HCT116 (cell line): ENCODE data around the gene UPK1B. TPM values are rescaled to one million over a fixed set of nuclear protein-coding genes. Genes with fewer than 3 reads are reported as not detected.
"Not testable (repeated sequence)": the region's sequence is repeated elsewhere in the genome, so short reads cannot be mapped to it uniquely, and the experiment has no call there.

ENCODE experiments used
- ATAC-seq: fragments of 200-7000 bp; cut with Tn5 transposase; 2 replicates; pipeline ENCODE4 v1.9.1; 2020; ENCODE audit warnings: mild to moderate bottlenecking, moderate library complexity
- BruUV-seq: library from RNA; stranded (reverse); fragments of 400-500 nt; replicated peaks from 2 replicates; lab custom pipeline; 2021; lab: Mats Ljungman, UMichigan
- CTCF ChIA-PET: fragments of 300-600 bp; sonication (Branson Sonifier 250); formaldehyde crosslinking; loops from one replicate; lab custom pipeline; 2021; ENCODE audit warnings: antibody characterized with exemption; lab: Charles Lee
- POLR2A ChIA-PET: fragments of 300-600, 350-600 bp; sonication (Branson Sonifier 250); formaldehyde crosslinking; loops from one replicate; lab custom pipeline; 2021; ENCODE audit warnings: antibody characterized with exemption; lab: Charles Lee
- RAD21 ChIA-PET, 2 experiments: fragments of 300-600 bp; sonication (Branson Sonifier 250); formaldehyde crosslinking; loops; one replicate each; lab custom pipeline; 2023; ENCODE audit warnings: low total read pairs in 2 of 2; ENCODE audit not compliant: uncharacterized antibody in 2 of 2, unreplicated experiment in 2 of 2, low non-redundant PET in 1 of 2; lab: Charles Lee
- DNase-seq: peaks from one replicate; pipeline ENCODE4 v3.0.0-alpha.2; 2010; ENCODE audit warnings: low read depth, low spot score
- H2AFZ ChIP-seq: fragments of 200-600 bp; shearing (Covaris generic), sonication (generic); 2 replicates; pipeline ENCODE4 v1.6.1; 2017; ENCODE audit warnings: low read depth, mixed run types, mixed read lengths, antibody characterized with exemption, low read length; ENCODE audit not compliant: poor library complexity, severe bottlenecking
- H3K27ac ChIP-seq: 2 replicates; pipeline ENCODE4 v1.5.1; 2012; ENCODE audit warnings: low read depth, low read length
- H3K27me3 ChIP-seq: fragments of 200-600 bp; sonication (generic); 2 replicates; pipeline ENCODE4 v1.6.1; 2016; ENCODE audit warnings: mixed run types, low read length, mixed read lengths; ENCODE audit not compliant: insufficient read depth
- H3K36me3 ChIP-seq, 2 experiments: fragments of 200-500 bp in 1 of 2; fragments of 200-600 bp in 1 of 2; sonication (Bioruptor generic) in 1 of 2; sonication (generic) in 1 of 2; 2 replicates each; pipeline versions ENCODE4 v1.5.1 to v1.6.1; 2014 to 2016; ENCODE audit warnings: low read length in 2 of 2, inconsistent platforms in 1 of 2, mixed read lengths in 1 of 2, mixed run types in 1 of 2; ENCODE audit not compliant: insufficient read depth in 2 of 2, control insufficient read depth in 1 of 2
- H3K4me1 ChIP-seq, 2 experiments: fragments of 200-600 bp in 1 of 2; sonication (generic) in 1 of 2; 2 replicates each; pipeline versions ENCODE4 v1.5.1 to v1.6.1; 2012 to 2017; ENCODE audit warnings: low read length in 2 of 2, inconsistent platforms in 1 of 2, mild to moderate bottlenecking in 1 of 2, mixed read lengths in 1 of 2, mixed run types in 1 of 2, moderate library complexity in 1 of 2; ENCODE audit not compliant: insufficient read depth in 2 of 2, control insufficient read depth in 1 of 2
- H3K4me2 ChIP-seq: fragments of 200-600 bp; sonication (generic); 2 replicates; pipeline ENCODE4 v1.6.1; 2017; ENCODE audit warnings: mixed run types, low read length, mixed read lengths
- H3K4me3 ChIP-seq, 2 experiments: fragments of 200-600 bp in 1 of 2; sonication (generic) in 1 of 2; replicated peaks in 1 of 2; 2 replicates each; pipeline ENCODE4 v1.5.1; 2011 to 2016; ENCODE audit warnings: low read length in 2 of 2, control low read depth in 1 of 2, low read depth in 1 of 2, mild to moderate bottlenecking in 1 of 2, mixed read lengths in 1 of 2, mixed run types in 1 of 2
- H3K79me2 ChIP-seq: fragments of 200-600 bp; sonication (generic); 2 replicates; pipeline ENCODE4 v1.6.1; 2017; ENCODE audit warnings: mild to moderate bottlenecking, mixed run types, low read length, moderate library complexity, mixed read lengths; ENCODE audit not compliant: insufficient read depth
- H3K9ac ChIP-seq: fragments of 200-600 bp; sonication (generic); 2 replicates; pipeline ENCODE4 v1.6.1; 2016; ENCODE audit warnings: low read length, mixed read lengths
- H3K9me2 ChIP-seq: fragments of 200-600 bp; sonication (generic), shearing (Covaris generic); 2 replicates; pipeline ENCODE4 v1.6.1; 2017; ENCODE audit warnings: mixed run types, mild to moderate bottlenecking, moderate library complexity; ENCODE audit not compliant: insufficient read depth
- H3K9me3 ChIP-seq, 2 experiments: fragments of 200-500 bp in 1 of 2; fragments of 200-600 bp in 1 of 2; sonication (Bioruptor generic) in 1 of 2; sonication (generic) in 1 of 2; 2 replicates each; pipeline ENCODE4 v1.6.1; 2014 to 2017; ENCODE audit warnings: low read length in 2 of 2, mixed read lengths in 2 of 2, inconsistent platforms in 1 of 2, low read depth in 1 of 2, mild to moderate bottlenecking in 1 of 2, mixed run types in 1 of 2, moderate library complexity in 1 of 2; ENCODE audit not compliant: control insufficient read depth in 1 of 2, insufficient read depth in 1 of 2
- H4K20me1 ChIP-seq: fragments of 200-600 bp; sonication (generic), shearing (Covaris generic); 2 replicates; pipeline ENCODE4 v1.6.1; 2017; ENCODE audit warnings: mixed run types, mild to moderate bottlenecking, moderate library complexity; ENCODE audit not compliant: insufficient read depth
- POLR2AphosphoS5 ChIP-seq: IDR thresholded peaks from 2 replicates; pipeline ENCODE4 v1.6.1; 2011; ENCODE audit warnings: mild to moderate bottlenecking, low read depth, low read length, moderate library complexity
- RAD21 ChIP-seq: IDR thresholded peaks from 2 replicates; pipeline ENCODE4 v1.6.1; 2012; ENCODE audit warnings: low read depth, mild to moderate bottlenecking
- SRF ChIP-seq: IDR thresholded peaks from 2 replicates; pipeline ENCODE4 v1.6.1; 2012; ENCODE audit warnings: low read depth
- ZNF274 ChIP-seq: fragments of 200-500 bp; sonication (Bioruptor generic); IDR thresholded peaks from 2 replicates; pipeline ENCODE4 v1.6.1; 2014; ENCODE audit warnings: mild to moderate bottlenecking, low read depth, low read length, inconsistent platforms
- intact Hi-C: fragments of 100-400 bp; cut with micrococcal nuclease; formaldehyde crosslinking; loops from 2 replicates; pipeline ENCODE4 v1.10.0; 2022
- total RNA-seq: library from RNA; stranded (reverse); gene quantifications from one replicate; pipeline ENCODE4 v1.2.1, GENCODE V29; 2021; ENCODE audit not compliant: unreplicated experiment

The UPK1B gene
- total RNA-seq, 1 experiment from 2014 or later = not detected

DNA sequence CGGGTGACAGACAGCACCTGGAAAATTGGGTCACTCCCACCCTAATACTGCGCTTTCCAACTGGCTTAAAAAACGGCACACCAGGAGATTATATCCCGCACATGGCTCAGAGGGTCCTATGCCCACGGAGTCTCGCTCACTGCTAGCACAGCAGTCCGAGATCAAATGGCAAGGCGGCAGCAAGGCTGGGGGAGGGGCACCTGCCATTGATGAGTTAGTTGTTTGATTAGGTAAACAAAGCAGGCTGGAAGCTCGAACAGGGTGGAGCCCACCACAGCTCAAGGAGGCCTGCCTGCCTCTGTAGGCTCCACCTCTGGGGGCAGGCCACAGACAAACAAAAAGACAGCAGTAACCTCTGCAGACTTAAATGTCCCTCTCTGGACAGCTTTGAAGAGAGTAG is 8.7 kb upstream of the UPK1B start:
- ATAC-seq, H4K20me1 ChIP-seq, H3K9me2 ChIP-seq, H3K4me3 ChIP-seq, BruUV-seq, H3K4me1 ChIP-seq, H3K79me2 ChIP-seq, POLR2A ChIA-PET, H3K4me2 ChIP-seq, DNase-seq, H3K27ac ChIP-seq, RAD21 ChIA-PET, H2AFZ ChIP-seq, CTCF ChIA-PET, intact Hi-C loops, H3K9me3 ChIP-seq, H3K36me3 ChIP-seq, H3K27me3 ChIP-seq, H3K9ac ChIP-seq: not testable (repeated sequence)

DNA sequence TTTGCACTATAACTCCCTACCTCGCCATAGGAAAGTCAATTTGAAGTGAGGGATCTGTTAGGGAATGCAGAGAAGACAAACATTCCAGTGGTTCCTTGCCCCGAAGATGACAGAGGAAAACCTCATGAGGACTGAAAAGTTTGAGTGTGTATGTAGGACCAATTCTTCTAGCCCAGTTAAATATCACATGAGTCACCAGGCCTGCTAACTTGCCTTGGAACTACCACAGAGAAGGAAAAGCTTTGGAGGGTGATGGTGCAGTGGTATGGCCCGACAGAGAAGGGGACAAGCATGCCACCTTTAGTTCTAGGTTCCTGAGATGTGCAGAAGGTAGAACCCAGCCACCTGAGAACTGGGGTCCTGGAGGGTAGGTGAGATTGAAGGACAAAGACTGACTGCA is 2.6 kb upstream of the UPK1B start:
- H3K9ac ChIP-seq = no peak overlapping the region
- ChIA-PET CTCF (interaction anchor here (0.5 kb wide), 1 partner anchor 286 kb away, joined by 3 read pairs; no protein-coding TSS in a partner anchor), POLR2A (no interaction called here), RAD21 (no interaction called here)
- DNase-seq = no peak
- TF ChIP-seq ZNF274 (no peak), RAD21 (no peak), POLR2AphosphoS5 (no peak), SRF (no peak)
- no peaks in the 10 kb centered on the region for H3K36me3 ChIP-seq
- no peaks in the 10 kb centered on the region for H3K79me2 ChIP-seq
- no peaks in the 10 kb centered on the region for H3K9me2 ChIP-seq
- no peak for ATAC-seq
- BruUV-seq = no TSS peak
- H3K4me2 ChIP-seq = no peak overlapping the region
- intact Hi-C loops = no loop called here
- H3K4me3 ChIP-seq = no peak overlapping the region
- no peak overlapping the region for H2AFZ ChIP-seq
- H3K27me3 ChIP-seq = no peaks in the 10 kb centered on the region
- H4K20me1 ChIP-seq = no peaks in the 10 kb centered on the region
- no peaks in the 10 kb centered on the region for H3K9me3 ChIP-seq
- no peaks in the 10 kb centered on the region for H3K4me1 ChIP-seq
- no peak overlapping the region for H3K27ac ChIP-seq
